ENCODE measurements around the gene SLCO4A1.

- TF ChIP-seq, protein P1, sequence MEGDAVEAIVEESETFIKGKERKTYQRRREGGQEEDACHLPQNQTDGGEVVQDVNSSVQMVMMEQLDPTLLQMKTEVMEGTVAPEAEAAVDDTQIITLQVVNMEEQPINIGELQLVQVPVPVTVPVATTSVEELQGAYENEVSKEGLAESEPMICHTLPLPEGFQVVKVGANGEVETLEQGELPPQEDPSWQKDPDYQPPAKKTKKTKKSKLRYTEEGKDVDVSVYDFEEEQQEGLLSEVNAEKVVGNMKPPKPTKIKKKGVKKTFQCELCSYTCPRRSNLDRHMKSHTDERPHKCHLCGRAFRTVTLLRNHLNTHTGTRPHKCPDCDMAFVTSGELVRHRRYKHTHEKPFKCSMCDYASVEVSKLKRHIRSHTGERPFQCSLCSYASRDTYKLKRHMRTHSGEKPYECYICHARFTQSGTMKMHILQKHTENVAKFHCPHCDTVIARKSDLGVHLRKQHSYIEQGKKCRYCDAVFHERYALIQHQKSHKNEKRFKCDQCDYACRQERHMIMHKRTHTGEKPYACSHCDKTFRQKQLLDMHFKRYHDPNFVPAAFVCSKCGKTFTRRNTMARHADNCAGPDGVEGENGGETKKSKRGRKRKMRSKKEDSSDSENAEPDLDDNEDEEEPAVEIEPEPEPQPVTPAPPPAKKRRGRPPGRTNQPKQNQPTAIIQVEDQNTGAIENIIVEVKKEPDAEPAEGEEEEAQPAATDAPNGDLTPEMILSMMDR (IDR thresholded peaks at IDR 0.05): no peak
- TF ChIP-seq POLR2AphosphoS5 (IDR thresholded peaks at IDR 0.05): no peak
- no peak for TF ChIP-seq POLR2A (IDR thresholded peaks at IDR 0.05)
Observed at GRCh38 chr20:62659488-62660239, 17.4 kb downstream of the SLCO4A1 start.
